Colonic mucosa (tissue), 4 donors: ENCODE data around the gene ABL2. TPM values are rescaled to one million over a fixed set of nuclear protein-coding genes. Genes with fewer than 3 reads are reported as not detected.

ENCODE experiments used
- DNase-seq: peaks from one replicate; pipeline ENCODE4 v3.0.0-alpha.2; 2020
- H3K27ac ChIP-seq: fragments of 200-600 bp; one replicate; pipeline ENCODE4 v1.8.0; 2021
- H3K27me3 ChIP-seq: fragments of 200-600 bp; one replicate; pipeline ENCODE4 v1.8.0; 2021
- H3K36me3 ChIP-seq: fragments of 200-600 bp; one replicate; pipeline ENCODE4 v1.8.0; 2021
- H3K4me1 ChIP-seq: fragments of 200-600 bp; one replicate; pipeline ENCODE4 v1.8.0; 2021; ENCODE audit warnings: mild to moderate bottlenecking
- H3K4me3 ChIP-seq: fragments of 200-600 bp; one replicate; pipeline ENCODE4 v1.8.0; 2021
- H3K9ac ChIP-seq, 2 donors: one replicate each; pipeline ENCODE4 v1.7.0; 2013; ENCODE audit warnings: control low read depth in 2 of 2, low read depth in 2 of 2, low read length in 2 of 2
- H3K9me3 ChIP-seq: fragments of 200-600 bp; one replicate; pipeline ENCODE4 v1.8.0; 2021
- CTCF ChIP-seq: fragments of 200-600 bp; IDR thresholded peaks from one replicate; pipeline ENCODE4 v1.8.0; 2022; ENCODE audit warnings: antibody characterized with exemption, mild to moderate bottlenecking
- intact Hi-C: fragments of 100-400 bp; cut with DNase I; formaldehyde crosslinking; loops from one replicate; pipeline ENCODE4 v1.14.1; 2022
- total RNA-seq, 2 donors: library from RNA; stranded (reverse); fragmentation: NEBNext Ultra II Directional in 1 of 2; extraction: Animal tissue kit (Norgen Biotek cat#: 25700) in 1 of 2; gene quantifications; one replicate each; pipeline ENCODE4 v1.2.1, GENCODE V29; 2021
- donor health status: healthy.
- donor health status: DM: no; HTN: no; CAD: no.
- donor health status: DM: no; HTN: no; CAD: no.

The ABL2 gene
- total RNA-seq, 2 donors from 2014 or later = 9.1 to 12.8 TPM

- no peak overlapping the region for H3K4me3 ChIP-seq
- no peak for DNase-seq
- no peaks in the 10 kb centered on the region for H3K27me3 ChIP-seq
- TF ChIP-seq CTCF = no peak
- H3K27ac ChIP-seq = no peak overlapping the region
- H3K36me3 ChIP-seq = no peaks in the 10 kb centered on the region
- intact Hi-C loops = no loop called here
- no peaks in the 10 kb centered on the region for H3K9me3 ChIP-seq
- no peaks in the 10 kb centered on the region for H3K4me1 ChIP-seq
- H3K9ac ChIP-seq = no peak overlapping the region
These were observed 77.4 kb downstream of the ABL2 start for GRCh38 chr1:179151908-179152682.

- Histone ChIP-seq H3K4me1 (no peaks in the 10 kb centered on the region), H3K9ac (no peak overlapping the region), H3K27ac (no peak overlapping the region), H3K9me3 (no peaks in the 10 kb centered on the region), H3K36me3 (no peaks in the 10 kb centered on the region), H3K4me3 (no peak overlapping the region), H3K27me3 (no peaks in the 10 kb centered on the region)
- intact Hi-C loops = no loop called here
- DNase-seq = no peak
- no peak for TF ChIP-seq CTCF
These were observed 82.6 kb downstream of the ABL2 start for GRCh38 chr1:179146911-179147310.

GRCh38 chr1:179146476-179146875 lies 83.0 kb downstream of the ABL2 start:
- no peak for TF ChIP-seq CTCF
- Histone ChIP-seq H3K9me3 (no peaks in the 10 kb centered on the region), H3K27ac (no peak overlapping the region), H3K4me3 (no peak overlapping the region), H3K27me3 (no peaks in the 10 kb centered on the region), H3K9ac (no peak overlapping the region), H3K36me3 (no peaks in the 10 kb centered on the region), H3K4me1 (no peaks in the 10 kb centered on the region)
- intact Hi-C loops = no loop called here
- DNase-seq = no peak

GRCh38 chr1:179145521-179145920 lies 84.0 kb downstream of the ABL2 start:
- Histone ChIP-seq H3K27ac (no peak overlapping the region), H3K9ac (no peak overlapping the region), H3K4me3 (no peak overlapping the region), H3K27me3 (no peaks in the 10 kb centered on the region), H3K4me1 (no peaks in the 10 kb centered on the region), H3K9me3 (no peaks in the 10 kb centered on the region), H3K36me3 (no peaks in the 10 kb centered on the region)
- TF ChIP-seq CTCF = no peak
- intact Hi-C loops = no loop called here
- DNase-seq = no peak

- H3K27me3 ChIP-seq = no peaks in the 10 kb centered on the region
- DNase-seq = no peak
- H3K9ac ChIP-seq = no peak overlapping the region
- no peak for TF ChIP-seq CTCF
- H3K4me1 ChIP-seq = no peaks in the 10 kb centered on the region
- no peak overlapping the region for H3K4me3 ChIP-seq
- intact Hi-C loops = no loop called here
- H3K36me3 ChIP-seq = no peaks in the 10 kb centered on the region
- no peak overlapping the region for H3K27ac ChIP-seq
- no peaks in the 10 kb centered on the region for H3K9me3 ChIP-seq
These were observed 84.9 kb downstream of the ABL2 start for GRCh38 chr1:179144626-179145025.
